Esophagus squamous epithelium (tissue), 4 donors: ENCODE measurements around the gene SMURF2.

Experiments
- CTCF ChIP-seq, 6 experiments: fragments of 450-650 bp in 4 of 6; fragments of 200-600 bp in 2 of 6; sonication (generic) in 2 of 6; IDR thresholded peaks; one replicate each; pipeline ENCODE4 v1.5.1; 2016 to 2019; ENCODE audit warnings: antibody characterized with exemption in 6 of 6, mild to moderate bottlenecking in 4 of 6, moderate library complexity in 4 of 6
- POLR2A ChIP-seq, 4 donors: fragments of 450-650 bp; IDR thresholded peaks; one replicate each; pipeline ENCODE4 v1.6.1; 2017; ENCODE audit warnings: antibody characterized with exemption in 4 of 4, mild to moderate bottlenecking in 4 of 4, moderate library complexity in 3 of 4

- no peak for TF ChIP-seq CTCF (IDR thresholded peaks at IDR 0.05)
- TF ChIP-seq POLR2A (IDR thresholded peaks at IDR 0.05) = no peak
Measured at GRCh38 chr17:64520359-64520758, 141.7 kb downstream of the SMURF2 start.
